ENCODE data around the gene CRYBA2.

DNA sequence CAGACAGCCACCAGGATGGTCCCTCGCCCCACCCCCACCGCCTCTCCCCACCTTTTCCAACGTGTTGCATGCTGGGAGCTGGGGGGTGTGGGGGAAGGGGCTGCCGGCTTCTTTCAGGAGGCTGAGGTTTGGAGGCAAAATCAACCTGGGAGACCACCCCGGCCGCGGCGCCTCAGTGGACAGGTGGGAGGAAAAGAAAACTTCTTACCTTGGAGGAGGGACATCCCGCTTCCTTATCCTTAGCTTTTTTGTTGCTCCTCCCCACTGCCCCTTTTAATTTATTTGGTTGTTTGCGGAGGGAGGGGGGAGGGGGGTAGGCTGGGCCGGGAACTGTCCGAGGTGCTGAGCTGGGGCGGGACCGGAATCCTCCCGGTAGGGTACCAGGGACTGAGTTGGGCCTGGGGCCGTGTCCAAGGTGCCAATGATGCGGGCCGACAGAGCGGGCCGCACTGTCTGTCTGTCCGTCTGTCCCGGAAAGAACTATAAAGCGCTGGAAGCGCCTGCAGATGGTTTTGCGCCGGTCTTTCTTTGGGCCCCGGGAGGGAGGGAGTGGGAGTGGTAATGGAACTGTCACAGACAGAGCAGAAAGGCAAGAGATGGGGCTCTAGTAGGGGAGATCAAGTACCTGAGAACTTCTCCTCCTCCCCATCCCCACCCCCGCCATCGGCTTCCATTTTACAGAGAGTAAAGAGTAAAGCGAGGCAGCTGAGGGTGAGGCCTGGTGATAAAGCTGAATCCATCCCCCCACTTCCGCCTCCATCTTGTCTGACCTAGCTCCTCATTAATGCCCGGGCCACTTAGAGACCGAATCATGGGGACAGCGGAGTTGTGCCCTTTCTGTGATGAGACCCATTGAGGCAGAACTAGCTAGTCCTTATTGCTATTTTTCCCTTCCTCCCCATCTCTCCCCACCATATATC lies 31.3 kb downstream of the CRYBA2 start:
- TF ChIP-seq, protein P1, sequence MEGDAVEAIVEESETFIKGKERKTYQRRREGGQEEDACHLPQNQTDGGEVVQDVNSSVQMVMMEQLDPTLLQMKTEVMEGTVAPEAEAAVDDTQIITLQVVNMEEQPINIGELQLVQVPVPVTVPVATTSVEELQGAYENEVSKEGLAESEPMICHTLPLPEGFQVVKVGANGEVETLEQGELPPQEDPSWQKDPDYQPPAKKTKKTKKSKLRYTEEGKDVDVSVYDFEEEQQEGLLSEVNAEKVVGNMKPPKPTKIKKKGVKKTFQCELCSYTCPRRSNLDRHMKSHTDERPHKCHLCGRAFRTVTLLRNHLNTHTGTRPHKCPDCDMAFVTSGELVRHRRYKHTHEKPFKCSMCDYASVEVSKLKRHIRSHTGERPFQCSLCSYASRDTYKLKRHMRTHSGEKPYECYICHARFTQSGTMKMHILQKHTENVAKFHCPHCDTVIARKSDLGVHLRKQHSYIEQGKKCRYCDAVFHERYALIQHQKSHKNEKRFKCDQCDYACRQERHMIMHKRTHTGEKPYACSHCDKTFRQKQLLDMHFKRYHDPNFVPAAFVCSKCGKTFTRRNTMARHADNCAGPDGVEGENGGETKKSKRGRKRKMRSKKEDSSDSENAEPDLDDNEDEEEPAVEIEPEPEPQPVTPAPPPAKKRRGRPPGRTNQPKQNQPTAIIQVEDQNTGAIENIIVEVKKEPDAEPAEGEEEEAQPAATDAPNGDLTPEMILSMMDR (IDR thresholded peaks at IDR 0.05): no peak
- TF ChIP-seq POLR2AphosphoS5 (IDR thresholded peaks at IDR 0.05): no peak
- TF ChIP-seq EP300 (IDR thresholded peaks at IDR 0.05): no peak
- no peak for TF ChIP-seq POLR2A (IDR thresholded peaks at IDR 0.05)
